SK-N-SH (cell line): ENCODE data around the gene TSSK6.

Source experiments
- FOSL2 ChIP-seq: IDR thresholded peaks from 2 replicates; pipeline ENCODE4 v1.4.0; 2012; ENCODE audit warnings: low read depth, mild to moderate bottlenecking, moderate library complexity, borderline replicate concordance
- TF ChIP-seq, protein P1 (sequence below): fragments of 200-600 bp; sonication (generic); IDR thresholded peaks from 2 replicates; pipeline ENCODE4 v1.6.1; 2017; ENCODE audit warnings: antibody characterized with exemption, mild to moderate bottlenecking, moderate library complexity

- TF ChIP-seq, protein P1, sequence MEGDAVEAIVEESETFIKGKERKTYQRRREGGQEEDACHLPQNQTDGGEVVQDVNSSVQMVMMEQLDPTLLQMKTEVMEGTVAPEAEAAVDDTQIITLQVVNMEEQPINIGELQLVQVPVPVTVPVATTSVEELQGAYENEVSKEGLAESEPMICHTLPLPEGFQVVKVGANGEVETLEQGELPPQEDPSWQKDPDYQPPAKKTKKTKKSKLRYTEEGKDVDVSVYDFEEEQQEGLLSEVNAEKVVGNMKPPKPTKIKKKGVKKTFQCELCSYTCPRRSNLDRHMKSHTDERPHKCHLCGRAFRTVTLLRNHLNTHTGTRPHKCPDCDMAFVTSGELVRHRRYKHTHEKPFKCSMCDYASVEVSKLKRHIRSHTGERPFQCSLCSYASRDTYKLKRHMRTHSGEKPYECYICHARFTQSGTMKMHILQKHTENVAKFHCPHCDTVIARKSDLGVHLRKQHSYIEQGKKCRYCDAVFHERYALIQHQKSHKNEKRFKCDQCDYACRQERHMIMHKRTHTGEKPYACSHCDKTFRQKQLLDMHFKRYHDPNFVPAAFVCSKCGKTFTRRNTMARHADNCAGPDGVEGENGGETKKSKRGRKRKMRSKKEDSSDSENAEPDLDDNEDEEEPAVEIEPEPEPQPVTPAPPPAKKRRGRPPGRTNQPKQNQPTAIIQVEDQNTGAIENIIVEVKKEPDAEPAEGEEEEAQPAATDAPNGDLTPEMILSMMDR: no peak
- TF ChIP-seq FOSL2: no peak
Measured at GRCh38 chr19:19491321-19492025, 23.9 kb downstream of the TSSK6 start.
